Uterus (tissue), 2 donors: ENCODE data around the gene ARVCF.

Source experiments
- POLR2A ChIP-seq, 2 donors: fragments of 450-650 bp; IDR thresholded peaks; one replicate each; pipeline ENCODE4 v1.6.1; 2016; ENCODE audit warnings: antibody characterized with exemption in 2 of 2, mild to moderate bottlenecking in 1 of 2, moderate library complexity in 1 of 2
- TF ChIP-seq, protein P1 (sequence below), 4 experiments: fragments of 200-600 bp in 2 of 4; fragments of 450-650 bp in 2 of 4; sonication (generic) in 2 of 4; IDR thresholded peaks; one replicate each; pipeline ENCODE4 v1.5.1; 2016 to 2019; ENCODE audit warnings: antibody characterized with exemption in 4 of 4, mild to moderate bottlenecking in 2 of 4, moderate library complexity in 1 of 4

DNA sequence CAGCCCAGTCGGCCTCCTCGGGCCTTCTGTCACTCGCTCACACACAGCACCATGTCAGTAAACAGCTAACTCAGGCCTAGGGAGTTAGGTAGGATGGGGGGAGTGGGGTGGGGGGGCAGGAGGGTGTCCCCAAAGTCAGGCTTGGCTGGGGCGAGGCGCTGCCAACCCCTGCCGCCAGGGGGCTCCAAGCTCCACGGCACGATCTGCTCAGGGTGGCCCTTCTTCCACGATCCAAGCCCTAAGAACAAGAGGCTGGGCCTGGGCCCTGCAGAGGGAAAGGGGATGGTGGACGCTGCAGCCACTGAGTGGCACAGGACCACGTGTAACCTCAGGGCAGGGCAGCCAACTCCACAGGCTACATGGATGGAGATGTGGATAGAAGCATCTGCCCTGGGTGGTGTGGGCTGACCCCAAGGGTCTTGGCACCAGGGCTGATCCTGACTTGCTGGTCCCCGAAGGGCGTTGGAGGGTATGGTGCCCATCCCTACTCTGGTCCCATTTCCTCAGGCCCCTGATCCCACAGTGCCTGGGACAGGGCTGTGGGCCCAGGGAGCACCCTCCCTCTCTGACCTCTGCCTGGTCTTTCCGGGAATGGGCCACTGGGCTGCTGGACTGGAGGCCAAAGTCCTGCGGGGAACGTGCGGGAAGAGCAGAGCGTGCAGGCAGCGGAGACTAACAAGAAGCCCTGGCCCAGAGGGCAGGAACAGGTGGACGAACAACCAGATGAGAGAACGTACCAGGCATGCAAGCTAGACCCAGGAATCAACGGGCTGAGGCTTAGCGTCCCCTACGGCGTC, 45.9 kb downstream of the ARVCF start:
- TF ChIP-seq, protein P1, sequence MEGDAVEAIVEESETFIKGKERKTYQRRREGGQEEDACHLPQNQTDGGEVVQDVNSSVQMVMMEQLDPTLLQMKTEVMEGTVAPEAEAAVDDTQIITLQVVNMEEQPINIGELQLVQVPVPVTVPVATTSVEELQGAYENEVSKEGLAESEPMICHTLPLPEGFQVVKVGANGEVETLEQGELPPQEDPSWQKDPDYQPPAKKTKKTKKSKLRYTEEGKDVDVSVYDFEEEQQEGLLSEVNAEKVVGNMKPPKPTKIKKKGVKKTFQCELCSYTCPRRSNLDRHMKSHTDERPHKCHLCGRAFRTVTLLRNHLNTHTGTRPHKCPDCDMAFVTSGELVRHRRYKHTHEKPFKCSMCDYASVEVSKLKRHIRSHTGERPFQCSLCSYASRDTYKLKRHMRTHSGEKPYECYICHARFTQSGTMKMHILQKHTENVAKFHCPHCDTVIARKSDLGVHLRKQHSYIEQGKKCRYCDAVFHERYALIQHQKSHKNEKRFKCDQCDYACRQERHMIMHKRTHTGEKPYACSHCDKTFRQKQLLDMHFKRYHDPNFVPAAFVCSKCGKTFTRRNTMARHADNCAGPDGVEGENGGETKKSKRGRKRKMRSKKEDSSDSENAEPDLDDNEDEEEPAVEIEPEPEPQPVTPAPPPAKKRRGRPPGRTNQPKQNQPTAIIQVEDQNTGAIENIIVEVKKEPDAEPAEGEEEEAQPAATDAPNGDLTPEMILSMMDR (IDR thresholded peaks at IDR 0.05) = peak; percentile 81 to 94 (median 90)
- no peak for TF ChIP-seq POLR2A (IDR thresholded peaks at IDR 0.05)
